ENCODE results near the gene VAX1.

The VAX1 gene

DNA sequence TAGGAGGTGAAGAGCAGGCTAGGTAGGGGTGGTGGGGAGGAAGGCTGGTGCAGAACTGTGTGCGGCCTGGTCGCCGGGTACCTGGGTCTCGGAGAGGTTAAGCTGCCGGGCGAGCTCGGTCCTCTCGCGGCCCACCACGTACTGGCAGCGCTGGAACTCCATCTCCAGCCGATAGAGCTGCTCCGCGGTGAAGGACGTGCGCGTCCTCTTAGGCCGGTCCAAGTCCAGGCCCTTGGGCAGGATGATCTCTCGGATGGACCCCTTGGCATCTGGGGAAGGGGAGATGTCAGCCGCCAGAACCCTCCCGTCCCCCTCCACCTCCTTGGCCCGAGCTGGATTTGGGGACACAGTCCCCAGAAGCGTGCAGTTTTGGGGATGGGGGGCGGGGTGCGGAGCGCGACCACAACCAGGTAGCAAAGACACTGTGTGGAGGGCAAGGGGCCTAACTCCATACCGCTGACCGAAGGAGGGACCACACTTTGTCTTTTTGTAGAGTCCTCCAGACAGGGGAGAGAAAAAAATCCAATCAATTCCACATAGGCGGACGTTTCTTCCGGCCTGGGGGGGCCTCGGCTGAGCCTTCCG, 1.6 kb downstream of the VAX1 start:
- TF ChIP-seq GLIS3 (CRISPR knock-in tag; IDR thresholded peaks at IDR 0.05) (no peak), PPARA (CRISPR knock-in tag; IDR thresholded peaks at IDR 0.05; ENCODE audit: borderline replicate concordance) (no peak), ZFP3 (CRISPR knock-in tag; IDR thresholded peaks at IDR 0.05) (no peak)
- TF ChIP-seq, protein P1, sequence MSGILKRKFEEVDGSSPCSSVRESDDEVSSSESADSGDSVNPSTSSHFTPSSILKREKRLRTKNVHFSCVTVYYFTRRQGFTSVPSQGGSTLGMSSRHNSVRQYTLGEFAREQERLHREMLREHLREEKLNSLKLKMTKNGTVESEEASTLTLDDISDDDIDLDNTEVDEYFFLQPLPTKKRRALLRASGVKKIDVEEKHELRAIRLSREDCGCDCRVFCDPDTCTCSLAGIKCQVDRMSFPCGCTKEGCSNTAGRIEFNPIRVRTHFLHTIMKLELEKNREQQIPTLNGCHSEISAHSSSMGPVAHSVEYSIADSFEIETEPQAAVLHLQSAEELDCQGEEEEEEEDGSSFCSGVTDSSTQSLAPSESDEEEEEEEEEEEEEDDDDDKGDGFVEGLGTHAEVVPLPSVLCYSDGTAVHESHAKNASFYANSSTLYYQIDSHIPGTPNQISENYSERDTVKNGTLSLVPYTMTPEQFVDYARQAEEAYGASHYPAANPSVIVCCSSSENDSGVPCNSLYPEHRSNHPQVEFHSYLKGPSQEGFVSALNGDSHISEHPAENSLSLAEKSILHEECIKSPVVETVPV (CRISPR knock-in tag; IDR thresholded peaks at IDR 0.05), result no peak
- no peak for ATAC-seq

DNA sequence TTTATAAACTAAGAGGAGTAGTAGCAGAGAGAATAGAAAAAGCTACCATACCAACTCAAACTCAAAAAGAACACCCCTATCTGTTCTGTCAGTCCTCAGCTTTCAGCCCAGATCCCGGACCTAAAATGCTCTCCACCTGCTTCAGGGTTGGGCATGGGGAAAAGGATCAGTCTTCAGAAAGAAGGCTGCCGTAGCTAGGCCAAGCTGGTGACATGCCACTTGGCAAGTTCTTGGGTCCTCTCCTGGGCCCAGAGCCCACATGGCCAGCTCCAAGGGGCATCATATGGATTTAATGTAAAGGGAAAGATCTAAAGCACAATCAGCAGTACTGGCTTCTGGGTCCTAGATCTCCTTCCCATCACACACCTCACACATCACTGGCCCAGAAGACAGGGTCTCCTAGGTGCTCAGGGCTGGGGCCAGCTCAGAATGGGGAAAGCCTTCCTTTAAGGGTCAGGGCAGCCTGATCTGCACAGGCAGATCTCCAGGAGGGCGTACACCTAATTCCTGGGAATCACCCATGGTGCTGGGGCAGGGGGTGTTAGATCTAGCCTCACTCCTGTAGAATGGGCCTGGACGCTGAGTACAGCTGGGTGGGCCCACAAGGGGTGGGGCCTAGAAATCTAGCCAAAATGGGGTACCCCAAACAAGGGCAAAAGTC, 2.5 kb downstream of the VAX1 start:
- no peak for ATAC-seq
- no peak for TF ChIP-seq CSDC2 (CRISPR knock-in tag; IDR thresholded peaks at IDR 0.05)
- TF ChIP-seq ESRRG (CRISPR knock-in tag; IDR thresholded peaks at IDR 0.05), result no peak

DNA sequence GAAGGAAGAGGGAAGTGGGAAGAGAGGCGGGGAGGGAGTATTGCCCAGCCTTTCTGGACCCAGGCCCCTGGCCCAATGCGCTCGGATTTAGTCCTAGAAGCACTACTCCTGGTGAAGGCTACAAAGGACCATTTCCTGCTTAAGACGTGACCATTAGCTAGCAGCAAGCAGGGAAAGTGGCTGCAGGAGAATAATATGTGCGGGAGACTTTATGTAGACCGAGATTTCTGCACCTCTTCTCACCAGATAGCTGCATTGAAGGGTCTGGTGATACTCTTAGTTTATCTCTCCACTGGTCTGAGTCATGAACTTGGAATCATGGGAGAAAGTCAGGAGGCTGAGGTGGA, 3.1 kb downstream of the VAX1 start:
- ATAC-seq, result no peak

DNA sequence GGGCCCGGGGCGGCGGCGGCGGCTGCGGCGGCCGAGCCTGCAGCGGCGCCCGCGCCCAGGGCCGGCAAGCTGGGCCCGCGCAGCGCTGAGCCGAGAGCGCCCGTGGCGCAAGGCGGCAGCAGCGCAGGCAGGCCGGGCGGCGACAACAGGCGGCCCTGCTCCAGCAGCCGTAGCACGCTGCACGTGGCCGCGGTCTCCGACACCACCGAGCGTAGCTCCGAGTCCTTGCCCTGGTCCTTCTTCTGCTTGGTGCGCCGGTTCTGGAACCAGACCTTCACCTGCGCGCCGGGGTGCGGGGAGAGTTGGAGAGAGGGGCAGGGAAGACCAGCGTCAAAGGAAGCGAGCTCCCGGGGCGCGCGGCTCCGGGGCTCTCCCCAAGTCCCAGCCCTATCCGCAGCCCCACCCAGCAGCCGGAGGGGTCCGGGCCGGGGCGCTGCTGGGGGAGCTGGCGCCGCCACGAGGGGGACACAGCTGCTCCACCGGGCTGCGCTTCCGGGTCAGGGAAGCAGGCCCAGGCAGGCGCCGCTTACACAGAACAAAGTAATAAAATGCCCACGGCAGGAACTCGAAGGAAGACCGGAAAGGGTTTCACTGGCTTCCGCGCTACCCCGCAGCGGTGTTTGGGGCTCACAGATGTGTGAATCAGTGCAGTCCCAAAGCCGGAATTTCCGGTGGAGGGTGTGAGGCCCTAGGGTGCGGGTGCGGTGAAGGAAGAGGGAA, 3.6 kb downstream of the VAX1 start:
- TF ChIP-seq RARB (CRISPR knock-in tag; IDR thresholded peaks at IDR 0.05) (no peak), ARNTL (CRISPR knock-in tag; IDR thresholded peaks at IDR 0.05; ENCODE audit: borderline replicate concordance, low read depth) (no peak), GLIS3 (CRISPR knock-in tag; IDR thresholded peaks at IDR 0.05) (no peak), ZNF8 (CRISPR knock-in tag; IDR thresholded peaks at IDR 0.05) (no peak), ZNF70 (CRISPR knock-in tag; IDR thresholded peaks at IDR 0.05) (no peak), BACH2 (CRISPR knock-in tag; IDR thresholded peaks at IDR 0.05; ENCODE audit: borderline replicate concordance) (no peak), PPARA (CRISPR knock-in tag; IDR thresholded peaks at IDR 0.05; ENCODE audit: borderline replicate concordance) (no peak), TCF4 (CRISPR knock-in tag; IDR thresholded peaks at IDR 0.05; ENCODE audit: borderline replicate concordance) (no peak), ZC3H10 (CRISPR knock-in tag; IDR thresholded peaks at IDR 0.05) (no peak), ISL1 (CRISPR knock-in tag; IDR thresholded peaks at IDR 0.05) (no peak), ZFP3 (CRISPR knock-in tag; IDR thresholded peaks at IDR 0.05) (no peak), OSR1 (CRISPR knock-in tag; IDR thresholded peaks at IDR 0.05) (no peak), ESRRG (CRISPR knock-in tag; IDR thresholded peaks at IDR 0.05) (no peak), SNAI2 (CRISPR knock-in tag; IDR thresholded peaks at IDR 0.05) (no peak), CSDC2 (CRISPR knock-in tag; IDR thresholded peaks at IDR 0.05) (no peak)
- TF ChIP-seq, protein P2, sequence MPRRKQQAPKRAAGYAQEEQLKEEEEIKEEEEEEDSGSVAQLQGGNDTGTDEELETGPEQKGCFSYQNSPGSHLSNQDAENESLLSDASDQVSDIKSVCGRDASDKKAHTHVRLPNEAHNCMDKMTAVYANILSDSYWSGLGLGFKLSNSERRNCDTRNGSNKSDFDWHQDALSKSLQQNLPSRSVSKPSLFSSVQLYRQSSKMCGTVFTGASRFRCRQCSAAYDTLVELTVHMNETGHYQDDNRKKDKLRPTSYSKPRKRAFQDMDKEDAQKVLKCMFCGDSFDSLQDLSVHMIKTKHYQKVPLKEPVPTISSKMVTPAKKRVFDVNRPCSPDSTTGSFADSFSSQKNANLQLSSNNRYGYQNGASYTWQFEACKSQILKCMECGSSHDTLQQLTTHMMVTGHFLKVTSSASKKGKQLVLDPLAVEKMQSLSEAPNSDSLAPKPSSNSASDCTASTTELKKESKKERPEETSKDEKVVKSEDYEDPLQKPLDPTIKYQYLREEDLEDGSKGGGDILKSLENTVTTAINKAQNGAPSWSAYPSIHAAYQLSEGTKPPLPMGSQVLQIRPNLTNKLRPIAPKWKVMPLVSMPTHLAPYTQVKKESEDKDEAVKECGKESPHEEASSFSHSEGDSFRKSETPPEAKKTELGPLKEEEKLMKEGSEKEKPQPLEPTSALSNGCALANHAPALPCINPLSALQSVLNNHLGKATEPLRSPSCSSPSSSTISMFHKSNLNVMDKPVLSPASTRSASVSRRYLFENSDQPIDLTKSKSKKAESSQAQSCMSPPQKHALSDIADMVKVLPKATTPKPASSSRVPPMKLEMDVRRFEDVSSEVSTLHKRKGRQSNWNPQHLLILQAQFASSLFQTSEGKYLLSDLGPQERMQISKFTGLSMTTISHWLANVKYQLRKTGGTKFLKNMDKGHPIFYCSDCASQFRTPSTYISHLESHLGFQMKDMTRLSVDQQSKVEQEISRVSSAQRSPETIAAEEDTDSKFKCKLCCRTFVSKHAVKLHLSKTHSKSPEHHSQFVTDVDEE (CRISPR knock-in tag; IDR thresholded peaks at IDR 0.05), result no peak
- TF ChIP-seq, protein P3, sequence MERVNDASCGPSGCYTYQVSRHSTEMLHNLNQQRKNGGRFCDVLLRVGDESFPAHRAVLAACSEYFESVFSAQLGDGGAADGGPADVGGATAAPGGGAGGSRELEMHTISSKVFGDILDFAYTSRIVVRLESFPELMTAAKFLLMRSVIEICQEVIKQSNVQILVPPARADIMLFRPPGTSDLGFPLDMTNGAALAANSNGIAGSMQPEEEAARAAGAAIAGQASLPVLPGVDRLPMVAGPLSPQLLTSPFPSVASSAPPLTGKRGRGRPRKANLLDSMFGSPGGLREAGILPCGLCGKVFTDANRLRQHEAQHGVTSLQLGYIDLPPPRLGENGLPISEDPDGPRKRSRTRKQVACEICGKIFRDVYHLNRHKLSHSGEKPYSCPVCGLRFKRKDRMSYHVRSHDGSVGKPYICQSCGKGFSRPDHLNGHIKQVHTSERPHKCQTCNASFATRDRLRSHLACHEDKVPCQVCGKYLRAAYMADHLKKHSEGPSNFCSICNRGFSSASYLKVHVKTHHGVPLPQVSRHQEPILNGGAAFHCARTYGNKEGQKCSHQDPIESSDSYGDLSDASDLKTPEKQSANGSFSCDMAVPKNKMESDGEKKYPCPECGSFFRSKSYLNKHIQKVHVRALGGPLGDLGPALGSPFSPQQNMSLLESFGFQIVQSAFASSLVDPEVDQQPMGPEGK (CRISPR knock-in tag; IDR thresholded peaks at IDR 0.05; ENCODE audit: borderline replicate concordance), result no peak
- TF ChIP-seq, protein P1 (CRISPR knock-in tag; IDR thresholded peaks at IDR 0.05), result no peak
- TF ChIP-seq, protein P4, sequence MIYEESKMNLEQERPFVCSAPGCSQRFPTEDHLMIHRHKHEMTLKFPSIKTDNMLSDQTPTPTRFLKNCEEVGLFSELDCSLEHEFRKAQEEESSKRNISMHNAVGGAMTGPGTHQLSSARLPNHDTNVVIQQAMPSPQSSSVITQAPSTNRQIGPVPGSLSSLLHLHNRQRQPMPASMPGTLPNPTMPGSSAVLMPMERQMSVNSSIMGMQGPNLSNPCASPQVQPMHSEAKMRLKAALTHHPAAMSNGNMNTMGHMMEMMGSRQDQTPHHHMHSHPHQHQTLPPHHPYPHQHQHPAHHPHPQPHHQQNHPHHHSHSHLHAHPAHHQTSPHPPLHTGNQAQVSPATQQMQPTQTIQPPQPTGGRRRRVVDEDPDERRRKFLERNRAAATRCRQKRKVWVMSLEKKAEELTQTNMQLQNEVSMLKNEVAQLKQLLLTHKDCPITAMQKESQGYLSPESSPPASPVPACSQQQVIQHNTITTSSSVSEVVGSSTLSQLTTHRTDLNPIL (CRISPR knock-in tag; IDR thresholded peaks at IDR 0.05; ENCODE audit: low read depth), result no peak
- TF ChIP-seq, protein P5, sequence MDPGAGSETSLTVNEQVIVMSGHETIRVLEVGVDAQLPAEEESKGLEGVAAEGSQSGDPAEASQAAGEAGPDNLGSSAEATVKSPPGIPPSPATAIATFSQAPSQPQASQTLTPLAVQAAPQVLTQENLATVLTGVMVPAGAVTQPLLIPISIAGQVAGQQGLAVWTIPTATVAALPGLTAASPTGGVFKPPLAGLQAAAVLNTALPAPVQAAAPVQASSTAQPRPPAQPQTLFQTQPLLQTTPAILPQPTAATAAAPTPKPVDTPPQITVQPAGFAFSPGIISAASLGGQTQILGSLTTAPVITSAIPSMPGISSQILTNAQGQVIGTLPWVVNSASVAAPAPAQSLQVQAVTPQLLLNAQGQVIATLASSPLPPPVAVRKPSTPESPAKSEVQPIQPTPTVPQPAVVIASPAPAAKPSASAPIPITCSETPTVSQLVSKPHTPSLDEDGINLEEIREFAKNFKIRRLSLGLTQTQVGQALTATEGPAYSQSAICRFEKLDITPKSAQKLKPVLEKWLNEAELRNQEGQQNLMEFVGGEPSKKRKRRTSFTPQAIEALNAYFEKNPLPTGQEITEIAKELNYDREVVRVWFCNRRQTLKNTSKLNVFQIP (CRISPR knock-in tag; IDR thresholded peaks at IDR 0.05; ENCODE audit: borderline replicate concordance, low read depth), result no peak
- ATAC-seq, result peak; percentile 20; the same call in 2 of the 3 replicates

More for the DNA sequence above, 3.1 kb downstream of the VAX1 start:
- TF ChIP-seq ZNF8 (CRISPR knock-in tag; IDR thresholded peaks at IDR 0.05) (no peak), PPARA (CRISPR knock-in tag; IDR thresholded peaks at IDR 0.05; ENCODE audit: borderline replicate concordance) (no peak), ARNTL (CRISPR knock-in tag; IDR thresholded peaks at IDR 0.05; ENCODE audit: borderline replicate concordance, low read depth) (no peak), SNAI2 (CRISPR knock-in tag; IDR thresholded peaks at IDR 0.05) (no peak), ZFP3 (CRISPR knock-in tag; IDR thresholded peaks at IDR 0.05) (no peak), RARB (CRISPR knock-in tag; IDR thresholded peaks at IDR 0.05) (no peak)
